Ovary (tissue), 3 donors: ENCODE measurements around the gene RBM47.

Experiments
- POLR2A ChIP-seq: fragments of 450-650 bp; IDR thresholded peaks from one replicate; pipeline ENCODE4 v1.6.1; 2017; ENCODE audit warnings: antibody characterized with exemption, mild to moderate bottlenecking, moderate library complexity
- TF ChIP-seq, protein P1 (sequence below), 3 donors: fragments of 450-650 bp in 2 of 3; fragments of 200-600 bp in 1 of 3; IDR thresholded peaks; one replicate each; pipeline versions ENCODE4 v1.5.1 to v1.8.0; 2016 to 2022; ENCODE audit warnings: antibody characterized with exemption in 3 of 3, mild to moderate bottlenecking in 1 of 3
- donor health status: DM: no; HTN: no; CAD: no.

- TF ChIP-seq, protein P1, sequence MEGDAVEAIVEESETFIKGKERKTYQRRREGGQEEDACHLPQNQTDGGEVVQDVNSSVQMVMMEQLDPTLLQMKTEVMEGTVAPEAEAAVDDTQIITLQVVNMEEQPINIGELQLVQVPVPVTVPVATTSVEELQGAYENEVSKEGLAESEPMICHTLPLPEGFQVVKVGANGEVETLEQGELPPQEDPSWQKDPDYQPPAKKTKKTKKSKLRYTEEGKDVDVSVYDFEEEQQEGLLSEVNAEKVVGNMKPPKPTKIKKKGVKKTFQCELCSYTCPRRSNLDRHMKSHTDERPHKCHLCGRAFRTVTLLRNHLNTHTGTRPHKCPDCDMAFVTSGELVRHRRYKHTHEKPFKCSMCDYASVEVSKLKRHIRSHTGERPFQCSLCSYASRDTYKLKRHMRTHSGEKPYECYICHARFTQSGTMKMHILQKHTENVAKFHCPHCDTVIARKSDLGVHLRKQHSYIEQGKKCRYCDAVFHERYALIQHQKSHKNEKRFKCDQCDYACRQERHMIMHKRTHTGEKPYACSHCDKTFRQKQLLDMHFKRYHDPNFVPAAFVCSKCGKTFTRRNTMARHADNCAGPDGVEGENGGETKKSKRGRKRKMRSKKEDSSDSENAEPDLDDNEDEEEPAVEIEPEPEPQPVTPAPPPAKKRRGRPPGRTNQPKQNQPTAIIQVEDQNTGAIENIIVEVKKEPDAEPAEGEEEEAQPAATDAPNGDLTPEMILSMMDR (IDR thresholded peaks at IDR 0.05), result no peak
- TF ChIP-seq POLR2A, result no peak
Measured at GRCh38 chr4:40599431-40599830, 30.2 kb downstream of the RBM47 start.
